Kidney (tissue), 14 donors: ENCODE measurements around the gene KLHL3. TPM values are rescaled to one million over a fixed set of nuclear protein-coding genes. Genes with fewer than 3 reads are reported as not detected.

Experiments
- DNase-seq, 5 donors: peaks; one replicate each; pipeline ENCODE4 v3.0.0-alpha.2; 2013 to 2020
- FAIRE-seq: peaks from 2 replicates; lab custom pipeline; 2012; peaks lifted over from hg19 to GRCh38; lab: Jason Lieb, UNC
- H3K27ac ChIP-seq, 2 donors: one replicate each; pipeline ENCODE4 v1.7.0; 2013; ENCODE audit warnings: low read depth in 2 of 2, low read length in 2 of 2, inconsistent platforms in 1 of 2
- H3K27me3 ChIP-seq: one replicate; pipeline ENCODE4 v1.7.1; 2013; ENCODE audit warnings: low read length, inconsistent platforms; ENCODE audit not compliant: control insufficient read depth, insufficient read depth
- H3K36me3 ChIP-seq, 3 donors: one replicate each; pipeline versions ENCODE4 v1.7.0 to v1.7.1; 2013; ENCODE audit warnings: low read length in 3 of 3, control low read depth in 1 of 3, inconsistent platforms in 1 of 3; ENCODE audit not compliant: insufficient read depth in 3 of 3, control insufficient read depth in 2 of 3
- H3K4me1 ChIP-seq, 3 donors: one replicate each; pipeline versions ENCODE4 v1.7.0 to v1.7.1; 2013; ENCODE audit warnings: low read length in 3 of 3, inconsistent platforms in 1 of 3, low read depth in 1 of 3; ENCODE audit not compliant: control insufficient read depth in 2 of 3, insufficient read depth in 2 of 3
- H3K4me3 ChIP-seq, 3 donors: one replicate each; pipeline versions ENCODE4 v1.7.0 to v1.8.1; 2013; ENCODE audit warnings: low read length in 3 of 3, control low read depth in 1 of 3, inconsistent platforms in 1 of 3
- H3K9ac ChIP-seq, 3 donors: one replicate each; pipeline versions ENCODE4 v1.7.0 to v1.7.1; 2013; ENCODE audit warnings: low read length in 3 of 3, control low read depth in 1 of 3, inconsistent platforms in 1 of 3
- H3K9me3 ChIP-seq, 3 donors: one replicate each; pipeline versions ENCODE4 v1.7.0 to v1.7.1; 2013; ENCODE audit warnings: low read length in 3 of 3, control low read depth in 1 of 3, inconsistent platforms in 1 of 3; ENCODE audit not compliant: control insufficient read depth in 2 of 3, insufficient read depth in 1 of 3
- intact Hi-C: fragments of 100-400 bp; cut with DNase I; formaldehyde crosslinking; loops from one replicate; pipeline ENCODE4 v1.11.1; 2022
- polyA plus RNA-seq: library from polyadenylated mRNA; stranded (reverse); fragments of 350-450 nt; fragmentation: Illumina TruSeq; extraction: RNeasy Lipid Tissue Mini Kit (QIAGEN cat#74804); gene quantifications from one replicate; pipeline ENCODE4 v1.2.3, GENCODE V29; 2014; ENCODE audit warnings: low read depth, low replicate concordance; ENCODE audit not compliant: insufficient read depth
- total RNA-seq: library from RNA; stranded (reverse); fragmentation: NEBNext Ultra II Directional; extraction: Animal tissue kit (Norgen Biotek cat#: 25700); gene quantifications from one replicate; pipeline ENCODE4 v1.2.1, GENCODE V29; 2021
- TF ChIP-seq, protein P1 (sequence below): IDR thresholded peaks from 3 replicates; pipeline ENCODE4 v1.5.1; 2012; ENCODE audit warnings: mild to moderate bottlenecking, moderate library complexity, borderline replicate concordance; ENCODE audit not compliant: insufficient read depth; ENCODE audit errors: extremely low read depth
- donor health status: control.
- donor health status: control.
- donor health status: control.
- donor health status: control.
- donor health status: control.
- donor health status: DM: yes; HTN: yes; CAD: no.
- donor health status: Normal renal cell carcinoma (clear cell type).

The KLHL3 gene
- total and polyA plus RNA-seq, 2 donors from 2014 or later, result 8.6 to 15.0 TPM

- Histone ChIP-seq H3K4me3 (peak overlapping the region; percentile 68 to 76 (median 72)), H3K36me3 (no peaks in the 10 kb centered on the region), H3K27me3 (no peaks in the 10 kb centered on the region), H3K9ac (peak overlapping the region; percentile 65 to 75 (median 71)), H3K27ac (peak overlapping the region; percentile 59 to 79), H3K4me1 (peaks cover 0 to 14% (median 2%) of the 10 kb centered on the region in 3 donors), H3K9me3 (peaks cover 0 to 4% (median 0%) of the 10 kb centered on the region in 3 donors)
- TF ChIP-seq, protein P1, sequence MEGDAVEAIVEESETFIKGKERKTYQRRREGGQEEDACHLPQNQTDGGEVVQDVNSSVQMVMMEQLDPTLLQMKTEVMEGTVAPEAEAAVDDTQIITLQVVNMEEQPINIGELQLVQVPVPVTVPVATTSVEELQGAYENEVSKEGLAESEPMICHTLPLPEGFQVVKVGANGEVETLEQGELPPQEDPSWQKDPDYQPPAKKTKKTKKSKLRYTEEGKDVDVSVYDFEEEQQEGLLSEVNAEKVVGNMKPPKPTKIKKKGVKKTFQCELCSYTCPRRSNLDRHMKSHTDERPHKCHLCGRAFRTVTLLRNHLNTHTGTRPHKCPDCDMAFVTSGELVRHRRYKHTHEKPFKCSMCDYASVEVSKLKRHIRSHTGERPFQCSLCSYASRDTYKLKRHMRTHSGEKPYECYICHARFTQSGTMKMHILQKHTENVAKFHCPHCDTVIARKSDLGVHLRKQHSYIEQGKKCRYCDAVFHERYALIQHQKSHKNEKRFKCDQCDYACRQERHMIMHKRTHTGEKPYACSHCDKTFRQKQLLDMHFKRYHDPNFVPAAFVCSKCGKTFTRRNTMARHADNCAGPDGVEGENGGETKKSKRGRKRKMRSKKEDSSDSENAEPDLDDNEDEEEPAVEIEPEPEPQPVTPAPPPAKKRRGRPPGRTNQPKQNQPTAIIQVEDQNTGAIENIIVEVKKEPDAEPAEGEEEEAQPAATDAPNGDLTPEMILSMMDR, result no peak
- DNase-seq, result peak in 4 of 5 donors; percentile 50 to 80 (median 71)
- FAIRE-seq, result no peak
- intact Hi-C loops, result no loop called here
Measured at GRCh38 chr5:137734962-137735554, 831 bp downstream of the KLHL3 start.

GRCh38 chr5:137734331-137734730, 1.6 kb downstream of the KLHL3 start:
- Histone ChIP-seq H3K36me3 (no peaks in the 10 kb centered on the region), H3K9ac (peak overlapping the region; percentile 65 to 75 (median 70)), H3K27ac (peak overlapping the region; percentile 51 to 79), H3K9me3 (peaks cover 0 to 4% (median 0%) of the 10 kb centered on the region in 3 donors), H3K4me1 (peaks cover 0 to 14% (median 2%) of the 10 kb centered on the region in 3 donors), H3K27me3 (no peaks in the 10 kb centered on the region), H3K4me3 (peak overlapping the region; percentile 68 to 76 (median 72))
- TF ChIP-seq, protein P1, result no peak
- FAIRE-seq (no peak), DNase-seq (no peak)
- intact Hi-C loops, result no loop called here

- peak overlapping the region; percentile 51 to 79 for H3K27ac ChIP-seq
- H3K4me1 ChIP-seq, result peaks cover 0 to 14% (median 2%) of the 10 kb centered on the region in 3 donors
- FAIRE-seq, result no peak
- H3K9me3 ChIP-seq, result peaks cover 0 to 4% (median 0%) of the 10 kb centered on the region in 3 donors
- H3K27me3 ChIP-seq, result no peaks in the 10 kb centered on the region
- peak overlapping the region in 2 of 3 donors; percentile 47 to 76 for H3K4me3 ChIP-seq
- TF ChIP-seq, protein P1, result no peak
- H3K36me3 ChIP-seq, result no peaks in the 10 kb centered on the region
- intact Hi-C loops, result no loop called here
- DNase-seq, result no peak
- peak overlapping the region in 2 of 3 donors; percentile 19 to 75 for H3K9ac ChIP-seq
Measured at GRCh38 chr5:137733922-137734321, 2.0 kb downstream of the KLHL3 start.
